ENCODE data around the gene ANKRD37. TPM values are rescaled to one million over a fixed set of nuclear protein-coding genes. Genes with fewer than 3 reads are reported as not detected.

Gene ANKRD37
- total and polyA plus RNA-seq, 2 donors (not counting 3 experiments of a cell fraction or from before 2014, with no cell fraction given): 4.0 to 5.8 TPM

- H4K20me1 ChIP-seq (replicated peaks; ENCODE audit: control insufficient read depth, extremely low read depth, insufficient read depth, low read length): no peaks in the 10 kb centered on the region
- FAIRE-seq (no peak), DNase-seq (ENCODE audit: low read depth, low spot score) (no peak)
- ChIA-PET POLR2A (no interaction called here), CTCF (interaction anchor here (0.7 to 1.4 kb wide), 5 partner anchors 27 to 642 kb away, joined by 3 to 4 read pairs (median 3); no protein-coding TSS in a partner anchor)
- peaks cover 12% of the 10 kb centered on the region for H3K4me1 ChIP-seq (ENCODE audit: control insufficient read depth, extremely low read depth, insufficient read depth, low read length)
- no peaks in the 10 kb centered on the region for H3K9me1 ChIP-seq (replicated peaks; ENCODE audit: control insufficient read depth, extremely low read depth, insufficient read depth, low read length)
- BruUV-seq (replicated peaks): no TSS peak
- no peaks in the 10 kb centered on the region for H3K9me3 ChIP-seq (replicated peaks; ENCODE audit: control insufficient read depth, insufficient read depth, low read length)
- no peaks in the 10 kb centered on the region for H3K27me3 ChIP-seq (ENCODE audit: control insufficient read depth in 2 of 2, insufficient read depth in 2 of 2, low read length in 2 of 2)
- intact Hi-C loops (cut with micrococcal nuclease) (no loop called here), dilution Hi-C loops (cut with MboI; ENCODE audit: extremely low pct_ligation_motif_present, low sequenced_read_pairs) (loop anchor here (25.0 kb wide), 1 partner anchor 92 kb away; no protein-coding TSS in a partner anchor)
- H3K9ac ChIP-seq (replicated peaks; ENCODE audit: extremely low read depth, insufficient read depth, low read length): no peak overlapping the region
- H3K79me2 ChIP-seq (ENCODE audit: control insufficient read depth, insufficient read depth, low read length): no peaks in the 10 kb centered on the region
- H3K4me3 ChIP-seq (replicated peaks in 1 of 3; ENCODE audit: insufficient read depth in 1 of 3, low read depth in 1 of 3, low read length in 3 of 3): no peak overlapping the region
- no peak for TF ChIP-seq MAX (IDR thresholded peaks at IDR 0.05; ENCODE audit: insufficient read depth, insufficient read length)
- TF ChIP-seq EZH2 (IDR thresholded peaks at IDR 0.05; ENCODE audit: borderline replicate concordance, low read depth, low read length, severe bottlenecking): no peak
- no peak for TF ChIP-seq CTCF (IDR thresholded peaks at IDR 0.05; ENCODE audit: extremely low read depth in 1 of 2, insufficient read depth in 1 of 2, low read depth in 1 of 2, low read length in 2 of 2)
- TF ChIP-seq JUN (IDR thresholded peaks at IDR 0.05; ENCODE audit: borderline replicate concordance, insufficient read depth, insufficient read length, low read depth): no peak
- TF ChIP-seq POLR2A (IDR thresholded peaks at IDR 0.05; ENCODE audit: low read depth, low read length): no peak
- TF ChIP-seq POLR2AphosphoS5 (IDR thresholded peaks at IDR 0.05; ENCODE audit: insufficient read depth, low read depth, low read length): no peak
- no peak for TF ChIP-seq FOS (IDR thresholded peaks at IDR 0.05; ENCODE audit: borderline replicate concordance, insufficient read depth, low read length)
- TF ChIP-seq MYC (IDR thresholded peaks at IDR 0.05; ENCODE audit: low read depth, low read length): no peak
- no peak for TF ChIP-seq GATA2 (IDR thresholded peaks at IDR 0.05; ENCODE audit: insufficient read depth, insufficient read length, low read depth, low read length)
- no peak overlapping the region for H3K27ac ChIP-seq (ENCODE audit: insufficient read depth, low read depth, low read length)
- no peak overlapping the region for H2AFZ ChIP-seq (ENCODE audit: low read depth, low read length)
- H3K4me2 ChIP-seq (ENCODE audit: insufficient read depth, low read length): no peak overlapping the region
- H3K36me3 ChIP-seq (ENCODE audit: control insufficient read depth in 2 of 2, extremely low read depth in 1 of 2, insufficient read depth in 2 of 2, low read length in 2 of 2): peaks cover 0 to 3% of the 10 kb centered on the region in 2 experiments
Measured at GRCh38 chr4:185379326-185380295, 17.0 kb upstream of the ANKRD37 start.
